HEK293 (cell line): ENCODE results near the gene ISG15.
A peak's percentile ranks its signal among the peaks of the same experiment; 100 is the strongest.

Experiments
- GLIS2 ChIP-seq: fragments of 450-650 bp; formaldehyde crosslinking; IDR thresholded peaks from 2 replicates; pipeline ENCODE4 v1.5.1; 2016; ENCODE audit warnings: missing biosample characterization, missing genetic modification characterization
- MEIS1 ChIP-seq: sonication (generic); formaldehyde crosslinking; IDR thresholded peaks from 2 replicates; pipeline ENCODE4 v1.8.1; 2022; ENCODE audit warnings: missing genetic modification reagents, mild to moderate bottlenecking, borderline replicate concordance
- SALL2 ChIP-seq: fragments of 450-650 bp; formaldehyde crosslinking; IDR thresholded peaks from 2 replicates; pipeline ENCODE4 v1.5.0; 2017; ENCODE audit warnings: missing biosample characterization, mild to moderate bottlenecking, missing genetic modification characterization, borderline replicate concordance
- TCF7L2 ChIP-seq: IDR thresholded peaks from 2 replicates; pipeline ENCODE4 v1.6.1; 2011; ENCODE audit warnings: low read depth, mild to moderate bottlenecking, inconsistent platforms, low read length, moderate library complexity, borderline replicate concordance
- ZBTB1 ChIP-seq: fragments of 450-650 bp; formaldehyde crosslinking; IDR thresholded peaks from 2 replicates; pipeline ENCODE4 v1.5.1; 2016; ENCODE audit warnings: missing biosample characterization, missing genetic modification characterization
- ZNF221 ChIP-seq: fragments of 450-650 bp; formaldehyde crosslinking; IDR thresholded peaks from 2 replicates; pipeline ENCODE4 v1.5.1; 2017; ENCODE audit warnings: missing biosample characterization, missing genetic modification characterization, borderline replicate concordance
- ZNF24 ChIP-seq: fragments of 450-650 bp; formaldehyde crosslinking; IDR thresholded peaks from 2 replicates; pipeline ENCODE4 v1.5.1; 2016; ENCODE audit warnings: missing biosample characterization, missing genetic modification characterization
- ZNF274 ChIP-seq, 2 experiments: fragments of 200-500 bp in 1 of 2; fragments of 450-650 bp in 1 of 2; sonication (Bioruptor generic) in 1 of 2; formaldehyde crosslinking in 1 of 2; IDR thresholded peaks; 2 replicates each; pipeline versions ENCODE4 v1.5.1 to v1.6.1; 2014 to 2016; ENCODE audit warnings: borderline replicate concordance in 1 of 2, inconsistent platforms in 1 of 2, low read length in 1 of 2, missing biosample characterization in 1 of 2, missing genetic modification characterization in 1 of 2
- TF ChIP-seq, protein P1 (sequence below): fragments of 450-650 bp; formaldehyde crosslinking; IDR thresholded peaks from 2 replicates; pipeline ENCODE4 v1.5.1; 2016; ENCODE audit warnings: missing biosample characterization, missing genetic modification characterization
- TF ChIP-seq, protein P2 (sequence below): fragments of 450-650 bp; formaldehyde crosslinking; IDR thresholded peaks from 2 replicates; pipeline ENCODE4 v1.5.1; 2016; ENCODE audit warnings: missing biosample characterization, missing genetic modification characterization, borderline replicate concordance
- TF ChIP-seq, protein P3 (sequence below): fragments of 450-650 bp; formaldehyde crosslinking; IDR thresholded peaks from 2 replicates; pipeline ENCODE4 v1.5.1; 2017; ENCODE audit warnings: missing biosample characterization, missing genetic modification characterization
- TF ChIP-seq, protein P4 (sequence below): sonication (generic); formaldehyde crosslinking; IDR thresholded peaks from 2 replicates; pipeline ENCODE4 v1.8.1; 2022; ENCODE audit warnings: mild to moderate bottlenecking, moderate library complexity, missing genetic modification reagents

DNA sequence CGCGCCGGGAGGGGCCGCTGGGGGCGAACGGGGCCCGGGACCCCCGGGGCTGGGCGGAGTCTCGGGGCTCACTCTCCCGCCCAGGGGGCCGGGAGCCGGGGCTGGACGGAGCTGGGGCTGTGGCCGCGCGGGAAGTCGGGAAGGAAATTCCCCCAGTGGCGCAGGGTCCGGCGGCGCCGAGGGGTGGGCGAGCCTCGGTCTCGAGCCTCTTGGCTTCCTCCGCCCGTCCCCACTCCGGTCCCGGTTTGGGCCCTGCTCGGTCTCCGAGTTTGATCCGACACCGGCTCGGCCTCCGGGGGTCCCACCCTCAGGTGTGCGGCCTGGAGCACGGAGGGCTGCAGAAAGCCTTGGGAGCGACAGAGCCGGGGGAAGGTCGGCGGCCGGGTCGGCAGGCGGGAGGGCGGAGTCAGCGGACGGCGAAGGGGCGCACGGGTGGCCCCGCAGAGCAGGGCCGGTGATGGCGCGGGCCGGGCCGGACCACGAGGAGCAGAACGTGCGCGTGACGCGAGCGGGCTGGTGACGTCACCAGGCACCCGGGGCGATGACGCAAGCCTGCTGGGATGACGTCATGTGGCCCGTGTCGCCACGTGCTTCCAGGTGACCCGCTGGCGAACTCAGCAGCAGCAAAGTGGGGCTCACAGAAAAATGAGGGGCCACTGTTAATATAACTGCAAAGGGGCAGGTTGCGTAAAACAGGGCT is 12.8 kb upstream of the ISG15 start:
- TF ChIP-seq ZNF274 (IDR thresholded peaks at IDR 0.05; ENCODE audit: low read length) (no peak), ZNF274 (tag by site-specific recombination; IDR thresholded peaks at IDR 0.05; ENCODE audit: borderline replicate concordance) (no peak), TCF7L2 (no peak), ZNF24 (peak; percentile 77), ZBTB1 (no peak), GLIS2 (tag by site-specific recombination) (peak; percentile 95), ZNF221 (tag by site-specific recombination) (peak; percentile 15; the same call in 1 of the 2 replicates), MEIS1 (CRISPR knock-in tag) (no peak; the same call in 1 of the 2 replicates), SALL2 (tag by site-specific recombination) (peak; percentile 92)
- TF ChIP-seq, protein P1, sequence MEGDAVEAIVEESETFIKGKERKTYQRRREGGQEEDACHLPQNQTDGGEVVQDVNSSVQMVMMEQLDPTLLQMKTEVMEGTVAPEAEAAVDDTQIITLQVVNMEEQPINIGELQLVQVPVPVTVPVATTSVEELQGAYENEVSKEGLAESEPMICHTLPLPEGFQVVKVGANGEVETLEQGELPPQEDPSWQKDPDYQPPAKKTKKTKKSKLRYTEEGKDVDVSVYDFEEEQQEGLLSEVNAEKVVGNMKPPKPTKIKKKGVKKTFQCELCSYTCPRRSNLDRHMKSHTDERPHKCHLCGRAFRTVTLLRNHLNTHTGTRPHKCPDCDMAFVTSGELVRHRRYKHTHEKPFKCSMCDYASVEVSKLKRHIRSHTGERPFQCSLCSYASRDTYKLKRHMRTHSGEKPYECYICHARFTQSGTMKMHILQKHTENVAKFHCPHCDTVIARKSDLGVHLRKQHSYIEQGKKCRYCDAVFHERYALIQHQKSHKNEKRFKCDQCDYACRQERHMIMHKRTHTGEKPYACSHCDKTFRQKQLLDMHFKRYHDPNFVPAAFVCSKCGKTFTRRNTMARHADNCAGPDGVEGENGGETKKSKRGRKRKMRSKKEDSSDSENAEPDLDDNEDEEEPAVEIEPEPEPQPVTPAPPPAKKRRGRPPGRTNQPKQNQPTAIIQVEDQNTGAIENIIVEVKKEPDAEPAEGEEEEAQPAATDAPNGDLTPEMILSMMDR (tag by site-specific recombination), result peak; percentile 16; the same call in 1 of the 2 replicates
- TF ChIP-seq, protein P2, sequence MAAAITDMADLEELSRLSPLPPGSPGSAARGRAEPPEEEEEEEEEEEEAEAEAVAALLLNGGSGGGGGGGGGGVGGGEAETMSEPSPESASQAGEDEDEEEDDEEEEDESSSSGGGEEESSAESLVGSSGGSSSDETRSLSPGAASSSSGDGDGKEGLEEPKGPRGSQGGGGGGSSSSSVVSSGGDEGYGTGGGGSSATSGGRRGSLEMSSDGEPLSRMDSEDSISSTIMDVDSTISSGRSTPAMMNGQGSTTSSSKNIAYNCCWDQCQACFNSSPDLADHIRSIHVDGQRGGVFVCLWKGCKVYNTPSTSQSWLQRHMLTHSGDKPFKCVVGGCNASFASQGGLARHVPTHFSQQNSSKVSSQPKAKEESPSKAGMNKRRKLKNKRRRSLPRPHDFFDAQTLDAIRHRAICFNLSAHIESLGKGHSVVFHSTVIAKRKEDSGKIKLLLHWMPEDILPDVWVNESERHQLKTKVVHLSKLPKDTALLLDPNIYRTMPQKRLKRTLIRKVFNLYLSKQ (tag by site-specific recombination), result no peak
- TF ChIP-seq, protein P3, sequence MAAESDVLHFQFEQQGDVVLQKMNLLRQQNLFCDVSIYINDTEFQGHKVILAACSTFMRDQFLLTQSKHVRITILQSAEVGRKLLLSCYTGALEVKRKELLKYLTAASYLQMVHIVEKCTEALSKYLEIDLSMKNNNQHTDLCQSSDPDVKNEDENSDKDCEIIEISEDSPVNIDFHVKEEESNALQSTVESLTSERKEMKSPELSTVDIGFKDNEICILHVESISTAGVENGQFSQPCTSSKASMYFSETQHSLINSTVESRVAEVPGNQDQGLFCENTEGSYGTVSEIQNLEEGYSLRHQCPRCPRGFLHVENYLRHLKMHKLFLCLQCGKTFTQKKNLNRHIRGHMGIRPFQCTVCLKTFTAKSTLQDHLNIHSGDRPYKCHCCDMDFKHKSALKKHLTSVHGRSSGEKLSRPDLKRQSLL (tag by site-specific recombination), result peak; percentile 64
- TF ChIP-seq, protein P4, sequence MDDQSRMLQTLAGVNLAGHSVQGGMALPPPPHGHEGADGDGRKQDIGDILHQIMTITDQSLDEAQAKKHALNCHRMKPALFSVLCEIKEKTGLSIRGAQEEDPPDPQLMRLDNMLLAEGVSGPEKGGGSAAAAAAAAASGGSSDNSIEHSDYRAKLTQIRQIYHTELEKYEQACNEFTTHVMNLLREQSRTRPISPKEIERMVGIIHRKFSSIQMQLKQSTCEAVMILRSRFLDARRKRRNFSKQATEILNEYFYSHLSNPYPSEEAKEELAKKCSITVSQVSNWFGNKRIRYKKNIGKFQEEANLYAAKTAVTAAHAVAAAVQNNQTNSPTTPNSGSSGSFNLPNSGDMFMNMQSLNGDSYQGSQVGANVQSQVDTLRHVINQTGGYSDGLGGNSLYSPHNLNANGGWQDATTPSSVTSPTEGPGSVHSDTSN, result peak; percentile 92
